ENCODE data around the gene HES2.
A peak's percentile ranks its signal among the peaks of the same experiment; 100 is the strongest.
"Not testable (repeated sequence)": the region's sequence is repeated elsewhere in the genome, so short reads cannot be mapped to it uniquely, and the experiment has no call there.

Gene HES2

DNA sequence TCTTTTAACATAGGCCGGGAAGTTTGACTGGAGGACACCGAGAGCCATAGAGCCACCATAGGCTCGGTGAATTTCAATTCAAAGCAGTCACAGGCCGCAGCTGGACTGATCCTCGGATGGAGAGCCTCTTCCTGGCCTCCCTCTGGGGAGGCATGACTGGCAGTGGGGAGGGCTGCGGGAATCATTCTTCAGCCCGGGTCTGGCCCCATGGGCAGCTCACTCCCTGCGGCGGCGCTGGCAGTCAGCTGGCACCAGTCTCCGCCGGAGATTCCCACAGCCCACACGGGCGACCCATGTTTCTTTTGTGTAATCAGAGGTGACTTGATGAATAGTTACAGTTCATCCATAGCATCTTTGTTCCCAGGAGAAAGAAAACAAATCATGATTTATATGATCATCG is 15.4 kb upstream of the HES2 start:
- DNase-seq = no peak

GRCh38 chr1:6434186-6434585 is 14.5 kb upstream of the HES2 start:
- DNase-seq = no peak

DNA sequence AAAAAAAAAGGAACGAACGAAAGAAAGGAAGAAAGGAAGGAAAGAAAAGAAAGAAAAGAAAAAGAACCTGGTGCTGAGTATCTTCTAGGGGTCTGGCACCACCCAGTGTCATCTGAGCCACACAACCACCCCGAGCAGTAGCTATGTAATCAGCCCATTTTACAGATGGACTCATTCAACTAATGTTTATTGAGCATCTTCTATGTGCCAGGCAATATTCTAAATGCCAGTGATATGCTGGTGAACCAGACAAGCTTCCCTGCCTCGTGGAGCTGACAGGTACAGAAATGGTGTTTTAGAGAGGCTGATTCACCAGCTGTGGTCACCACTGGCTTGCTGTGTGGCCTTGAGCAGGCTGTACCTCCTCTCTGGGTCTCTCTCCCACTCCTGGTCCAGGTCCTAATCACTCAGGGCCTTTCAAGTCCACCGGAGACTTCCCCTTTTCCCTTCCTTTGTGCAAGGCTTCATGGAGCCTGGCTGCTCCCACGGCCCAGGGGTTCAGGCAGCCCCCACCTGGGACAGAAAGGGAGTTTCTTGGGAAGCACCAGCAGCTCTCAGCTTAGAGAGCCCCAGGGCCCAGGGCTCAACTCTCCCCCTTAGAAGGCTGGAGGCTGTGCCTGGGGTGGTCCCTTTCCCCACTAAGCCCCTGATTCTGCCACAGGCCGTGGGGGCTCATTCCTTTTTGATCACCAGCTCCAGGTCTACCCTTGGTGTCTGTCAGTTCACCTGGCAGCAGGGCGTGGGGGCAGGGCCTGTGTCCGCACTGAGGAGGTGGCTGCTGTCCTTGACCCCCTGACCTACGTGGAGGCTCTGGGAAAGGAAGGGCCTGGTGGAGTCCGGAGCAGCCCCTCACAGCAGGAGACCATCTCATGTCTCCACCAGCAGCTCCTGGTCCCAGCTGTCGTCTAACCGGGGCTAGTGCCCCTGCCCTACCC is 12.2 kb upstream of the HES2 start:
- not testable (repeated sequence) for DNase-seq

DNA sequence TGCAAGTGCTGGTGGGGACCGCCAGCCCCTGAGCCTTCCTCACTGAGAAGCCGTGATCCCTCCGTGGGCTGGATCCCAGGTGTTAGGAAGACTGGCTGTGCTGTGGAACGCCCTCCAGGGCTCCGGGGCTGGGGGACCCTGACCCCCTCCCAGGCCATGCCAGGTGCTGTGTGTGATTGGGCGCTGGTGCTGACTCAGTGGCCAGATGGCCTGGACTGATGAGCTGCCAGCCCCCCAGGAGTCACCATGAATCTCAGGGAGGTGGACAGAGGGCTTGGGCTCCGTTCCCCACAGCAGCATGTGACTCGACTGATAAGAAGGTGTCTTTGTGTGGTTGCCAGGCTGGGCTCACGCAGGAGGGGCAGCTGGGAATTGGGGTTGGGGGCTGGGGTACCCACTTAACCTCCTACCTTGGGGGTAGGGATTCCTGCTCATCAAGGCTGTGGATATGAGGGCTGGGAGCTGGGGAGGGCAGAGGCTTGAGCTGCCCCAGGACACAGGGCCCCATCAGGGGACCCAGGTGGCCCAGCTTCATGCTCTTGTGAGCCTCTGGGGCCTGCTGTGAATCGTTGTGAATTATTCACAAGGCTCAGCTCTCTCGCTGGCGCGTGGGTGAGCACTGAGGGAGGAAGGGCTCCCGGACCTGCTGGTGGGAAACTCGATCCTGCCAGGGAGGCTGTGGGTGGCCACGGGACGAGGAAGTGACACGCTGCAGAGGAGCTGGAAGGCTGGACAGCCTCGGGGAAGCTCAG is 10.1 kb upstream of the HES2 start:
- DNase-seq = not testable (repeated sequence)

DNA sequence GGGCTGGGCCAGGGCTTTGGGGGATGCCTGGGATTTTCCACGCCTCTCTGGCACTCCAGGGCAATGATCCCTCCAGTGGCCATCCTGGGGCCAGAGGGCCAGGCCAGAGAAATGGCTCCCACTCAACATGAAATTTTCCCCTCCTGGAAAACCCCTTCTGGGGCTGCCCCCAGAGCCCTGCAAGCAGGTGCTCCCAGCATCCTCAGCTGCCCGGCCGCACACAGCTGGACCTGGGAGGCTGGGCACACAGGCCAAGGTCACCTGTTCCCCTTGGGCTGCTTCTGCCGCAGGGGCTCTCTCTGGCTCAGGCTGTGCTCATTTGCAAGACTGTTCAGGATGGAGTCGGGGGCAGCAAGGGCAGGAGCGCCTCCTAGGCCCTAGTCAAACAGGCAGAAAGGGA is 8.7 kb upstream of the HES2 start:
- DNase-seq = not testable (repeated sequence)

DNA sequence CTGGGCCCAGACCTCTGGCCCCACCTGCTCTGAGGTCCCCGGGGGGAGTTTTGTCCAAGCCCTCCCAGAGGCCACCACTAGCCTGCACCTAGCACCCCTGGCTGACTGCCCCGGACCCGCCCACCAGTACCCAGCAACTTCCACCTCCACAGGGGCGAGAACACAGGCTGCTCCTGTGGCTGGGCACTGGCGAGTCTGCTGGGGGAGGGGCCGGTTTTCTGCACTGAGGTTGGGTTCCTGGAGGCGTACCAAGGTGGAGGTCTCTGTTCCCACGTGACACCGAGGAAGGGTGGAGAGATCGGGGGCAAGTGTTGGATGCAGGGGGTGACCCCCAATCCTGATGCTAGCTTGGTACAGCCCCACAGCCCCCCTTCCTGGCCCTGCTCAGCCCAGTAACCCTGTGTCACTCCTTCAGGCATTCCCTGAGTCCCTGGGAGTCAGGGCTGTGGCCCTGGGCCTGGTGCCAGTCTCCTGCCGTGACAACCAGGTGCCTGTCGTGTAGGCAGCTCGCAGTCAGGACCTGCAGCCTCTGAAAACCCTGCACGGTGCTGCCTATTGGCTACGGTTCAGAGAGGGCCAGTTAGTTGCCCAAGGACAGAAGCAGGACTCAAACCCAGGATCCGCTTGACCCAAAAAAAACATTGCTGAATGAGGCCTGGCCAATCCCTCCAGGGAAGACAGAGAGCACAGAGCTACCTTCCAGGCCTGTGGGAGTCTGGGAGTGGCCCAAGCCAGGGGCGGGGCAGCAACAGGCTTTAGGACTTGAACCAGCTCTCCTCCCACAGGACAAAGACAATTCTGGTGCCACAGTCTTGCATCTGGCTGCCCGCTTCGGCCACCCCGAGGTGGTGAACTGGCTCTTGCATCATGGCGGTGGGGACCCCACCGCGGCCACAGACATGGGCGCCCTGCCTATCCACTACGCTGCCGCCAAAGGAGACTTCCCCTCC is 8.0 kb upstream of the HES2 start:
- DNase-seq = no peak

GRCh38 chr1:6426972-6427350 is 7.2 kb upstream of the HES2 start:
- no peak for DNase-seq

GRCh38 chr1:6426277-6426971 is 6.7 kb upstream of the HES2 start:
- DNase-seq = no peak

- DNase-seq = no peak
Observed at GRCh38 chr1:6425658-6426057, 5.9 kb upstream of the HES2 start.

- peak; percentile 28 for DNase-seq
Observed at GRCh38 chr1:6424619-6425593, 5.2 kb upstream of the HES2 start, which contains the start of gene ESPN. ESPN (plus strand) TSS chr1:6424776; CDS start chr1:6424956, 180 bp downstream.

GRCh38 chr1:6424000-6424565 is 4.4 kb upstream of the HES2 start:
- no peak for DNase-seq

DNA sequence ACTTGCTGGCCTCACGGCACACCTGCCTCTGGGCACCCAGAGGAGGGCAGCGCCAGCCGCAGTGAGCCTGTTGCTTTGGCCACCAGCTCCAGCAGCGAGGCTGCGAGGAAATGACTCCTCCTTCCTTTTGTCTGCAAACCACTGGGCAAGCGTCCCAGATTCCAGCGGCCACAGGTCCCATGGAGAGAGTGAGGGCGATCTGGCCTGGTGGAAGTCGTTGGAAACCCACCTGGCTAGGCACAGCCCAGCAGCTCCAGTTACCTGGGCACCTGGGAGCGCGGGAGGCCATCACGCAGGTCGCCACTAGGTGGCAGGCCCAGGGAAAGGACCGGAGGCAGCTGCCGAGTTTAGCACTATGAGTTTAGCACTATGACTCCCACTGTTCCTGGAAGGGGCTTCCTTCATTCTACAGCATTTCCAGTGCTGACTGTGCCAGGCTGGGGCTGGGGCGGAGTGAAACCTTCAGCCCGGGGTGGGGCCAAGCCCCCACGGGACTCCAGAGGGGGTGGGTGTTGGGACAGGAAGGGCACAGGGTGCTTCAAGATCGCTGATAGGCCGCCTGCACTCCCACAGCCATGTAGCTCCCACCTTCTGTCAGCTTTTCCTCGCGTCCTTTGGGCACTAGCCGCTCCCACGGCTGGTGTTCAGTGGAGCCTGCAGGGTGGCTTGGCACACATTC is 3.7 kb upstream of the HES2 start:
- peak; percentile 82 for DNase-seq

GRCh38 chr1:6421266-6421665 is 1.5 kb upstream of the HES2 start:
- DNase-seq = no peak

DNA sequence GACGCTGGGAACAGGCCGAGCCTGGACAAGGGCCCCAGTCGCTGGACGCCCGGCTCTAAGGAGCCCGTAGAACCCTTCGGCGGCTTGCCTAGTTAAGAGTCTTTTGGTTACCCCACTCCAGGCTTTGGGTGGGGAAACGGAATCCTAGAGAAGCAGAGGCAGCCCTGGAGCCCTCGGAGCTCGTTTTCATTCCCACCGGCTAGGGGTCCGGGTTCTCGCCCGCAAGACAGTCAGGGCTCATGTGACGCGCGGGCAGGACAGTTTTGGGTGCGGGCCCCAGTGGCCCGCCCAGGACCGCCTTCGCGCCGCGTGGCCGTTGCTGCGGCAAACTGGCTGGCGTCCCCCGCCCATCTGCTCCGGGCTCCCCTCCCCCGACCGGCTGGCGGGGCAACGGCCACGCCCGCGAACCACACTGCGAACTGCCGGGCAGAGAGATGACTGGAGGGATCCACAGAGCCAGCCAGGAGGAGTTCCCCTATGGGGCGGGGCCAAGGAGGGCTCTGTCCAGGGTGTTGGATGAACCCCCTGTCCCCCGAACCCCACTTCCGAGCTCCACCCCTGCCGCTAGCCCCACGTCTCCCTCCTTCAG is 829 bp upstream of the HES2 start:
- DNase-seq = no peak

GRCh38 chr1:6419397-6419803 is 319 bp downstream of the HES2 start:
- DNase-seq = peak; percentile 21

DNA sequence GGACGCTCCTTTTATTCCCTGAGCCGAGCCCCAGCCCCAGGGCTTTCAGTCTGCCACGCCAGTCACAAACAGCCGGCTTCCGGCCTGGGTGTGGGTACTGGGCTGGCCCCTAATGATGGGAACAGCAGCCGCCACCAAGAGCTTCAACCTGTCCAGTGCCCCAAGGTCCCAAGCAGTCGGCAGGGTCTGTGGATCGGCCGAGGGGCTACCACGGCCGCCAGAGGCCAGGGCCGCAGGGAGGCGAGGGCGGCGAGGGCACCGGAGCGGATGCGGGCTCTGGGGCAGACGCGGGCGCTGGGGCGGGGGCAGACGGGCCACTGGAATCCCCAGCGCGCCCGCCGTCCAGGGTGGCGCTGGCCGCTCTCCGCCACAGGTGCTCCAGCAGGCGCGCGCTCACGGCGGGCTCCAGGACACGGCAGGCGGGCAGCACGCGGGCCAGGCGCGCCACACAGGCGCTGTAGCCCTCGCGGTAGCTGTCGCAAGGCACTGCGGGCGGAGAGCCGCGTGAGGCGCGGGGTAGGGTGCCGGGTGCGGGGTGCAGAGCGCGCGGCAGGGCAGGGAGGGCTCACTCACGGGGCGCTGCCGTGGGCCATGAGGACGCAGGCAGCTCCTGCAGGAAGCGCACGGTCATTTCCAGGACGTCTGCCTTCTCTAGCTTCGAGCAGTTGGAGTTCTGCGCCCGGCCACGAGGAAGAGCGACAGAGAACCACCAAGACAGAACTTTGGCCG is 887 bp downstream of the HES2 start:
- DNase-seq = no peak

- no peak for DNase-seq
Observed at GRCh38 chr1:6417961-6418667, 1.6 kb downstream of the HES2 start.

DNA sequence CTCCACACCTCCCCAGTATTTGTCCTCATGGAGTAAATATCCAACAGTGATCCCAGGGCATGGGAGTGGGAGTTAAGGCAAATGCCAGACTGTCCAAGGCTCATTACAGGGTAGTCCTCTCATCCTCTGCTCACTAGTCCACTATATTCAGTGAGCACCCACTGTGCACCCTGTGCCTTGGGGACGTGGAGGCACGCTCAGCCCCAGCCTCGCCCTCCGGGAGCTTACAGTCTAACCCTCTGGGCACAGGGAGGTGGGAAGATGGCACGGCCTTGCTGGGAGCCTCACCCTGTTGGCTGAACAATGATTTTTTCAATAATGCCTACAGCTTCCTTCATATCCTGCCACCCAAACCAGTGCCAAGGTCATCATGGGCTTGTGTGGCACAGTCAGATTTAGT is 2.8 kb downstream of the HES2 start:
- no peak for DNase-seq
